Thyroid gland (tissue), 4 donors: ENCODE measurements around the gene NDUFS2.

ENCODE experiments used
- POLR2A ChIP-seq, 2 donors: fragments of 450-650 bp; IDR thresholded peaks; one replicate each; pipeline ENCODE4 v1.6.1; 2017; ENCODE audit warnings: antibody characterized with exemption in 2 of 2, mild to moderate bottlenecking in 2 of 2, moderate library complexity in 1 of 2
- TF ChIP-seq, protein P1 (sequence below), 6 experiments: fragments of 200-600 bp in 3 of 6; fragments of 450-650 bp in 3 of 6; sonication (generic) in 3 of 6; IDR thresholded peaks; one replicate each; pipeline ENCODE4 v1.5.1; 2016 to 2019; ENCODE audit warnings: antibody characterized with exemption in 6 of 6, mild to moderate bottlenecking in 2 of 6, inconsistent platforms in 1 of 6, moderate library complexity in 1 of 6

DNA sequence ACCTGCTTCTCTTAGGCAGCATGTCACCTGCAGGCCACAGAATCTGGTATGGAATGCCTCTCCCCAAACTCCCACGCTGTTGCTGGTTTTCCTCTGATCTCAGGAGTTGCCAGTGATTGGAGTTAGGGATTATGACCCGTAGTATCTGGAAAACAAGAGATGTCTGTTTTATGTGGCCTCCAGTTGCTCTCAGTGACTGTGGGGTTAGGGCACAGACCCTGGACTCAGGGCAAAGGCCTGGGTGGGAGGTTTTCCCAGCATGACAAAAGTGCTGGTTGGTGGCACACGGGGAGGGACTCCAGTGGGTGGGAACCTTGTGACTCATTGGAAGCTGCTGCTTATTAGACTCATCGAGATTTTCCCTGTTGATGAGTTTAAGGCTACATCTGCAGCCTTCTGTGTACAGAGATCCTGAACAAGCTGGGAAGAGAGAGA lies 35.9 kb downstream of the NDUFS2 start, which contains the start of gene NR1I3:
- TF ChIP-seq, protein P1, sequence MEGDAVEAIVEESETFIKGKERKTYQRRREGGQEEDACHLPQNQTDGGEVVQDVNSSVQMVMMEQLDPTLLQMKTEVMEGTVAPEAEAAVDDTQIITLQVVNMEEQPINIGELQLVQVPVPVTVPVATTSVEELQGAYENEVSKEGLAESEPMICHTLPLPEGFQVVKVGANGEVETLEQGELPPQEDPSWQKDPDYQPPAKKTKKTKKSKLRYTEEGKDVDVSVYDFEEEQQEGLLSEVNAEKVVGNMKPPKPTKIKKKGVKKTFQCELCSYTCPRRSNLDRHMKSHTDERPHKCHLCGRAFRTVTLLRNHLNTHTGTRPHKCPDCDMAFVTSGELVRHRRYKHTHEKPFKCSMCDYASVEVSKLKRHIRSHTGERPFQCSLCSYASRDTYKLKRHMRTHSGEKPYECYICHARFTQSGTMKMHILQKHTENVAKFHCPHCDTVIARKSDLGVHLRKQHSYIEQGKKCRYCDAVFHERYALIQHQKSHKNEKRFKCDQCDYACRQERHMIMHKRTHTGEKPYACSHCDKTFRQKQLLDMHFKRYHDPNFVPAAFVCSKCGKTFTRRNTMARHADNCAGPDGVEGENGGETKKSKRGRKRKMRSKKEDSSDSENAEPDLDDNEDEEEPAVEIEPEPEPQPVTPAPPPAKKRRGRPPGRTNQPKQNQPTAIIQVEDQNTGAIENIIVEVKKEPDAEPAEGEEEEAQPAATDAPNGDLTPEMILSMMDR (IDR thresholded peaks at IDR 0.05): no peak
- no peak for TF ChIP-seq POLR2A (IDR thresholded peaks at IDR 0.05)
